GM23338 (cell line): ENCODE results near the gene MCEE. TPM values are rescaled to one million over a fixed set of nuclear protein-coding genes. Genes with fewer than 3 reads are reported as not detected.

ENCODE experiments used
- ATAC-seq: fragments of 200-7000 bp; cut with Tn5 transposase; 3 replicates; pipeline ENCODE4 v1.9.1; 2020
- DNase-seq: peaks from one replicate; pipeline ENCODE4 v3.0.0-alpha.2; 2015; ENCODE audit warnings: low spot score
- H2AFZ ChIP-seq: fragments of 200-600 bp; sonication (generic); 2 replicates; pipeline ENCODE4 v1.8.0; 2016; ENCODE audit warnings: antibody characterized with exemption, mild to moderate bottlenecking, moderate library complexity
- H3F3A ChIP-seq: fragments of 200-600 bp; sonication (generic); replicated peaks from 2 replicates; pipeline ENCODE4 v1.8.0; 2017; ENCODE audit warnings: antibody characterized with exemption, mixed run types, low read depth
- H3K27ac ChIP-seq: fragments of 200-600 bp; sonication (generic); 2 replicates; pipeline ENCODE4 v1.6.1; 2016; ENCODE audit warnings: low read depth
- H3K27me3 ChIP-seq: fragments of 200-600 bp; sonication (generic); 2 replicates; pipeline ENCODE4 v1.8.0; 2016; ENCODE audit warnings: mild to moderate bottlenecking, mixed run types, moderate library complexity; ENCODE audit not compliant: insufficient read depth
- H3K36me3 ChIP-seq: fragments of 200-600 bp; sonication (generic); 2 replicates; pipeline ENCODE4 v1.8.0; 2016; ENCODE audit warnings: mild to moderate bottlenecking; ENCODE audit not compliant: insufficient read depth
- H3K4me1 ChIP-seq: fragments of 200-600 bp; sonication (generic); 2 replicates; pipeline ENCODE4 v1.8.0; 2016; ENCODE audit warnings: mild to moderate bottlenecking, moderate library complexity; ENCODE audit not compliant: insufficient read depth
- H3K4me2 ChIP-seq: fragments of 200-600 bp; sonication (generic); 2 replicates; pipeline ENCODE4 v1.7.1; 2017; ENCODE audit warnings: mixed run types
- H3K4me3 ChIP-seq: fragments of 200-600 bp; sonication (generic); 2 replicates; pipeline ENCODE4 v1.6.1; 2016; ENCODE audit warnings: mixed run types
- H3K79me2 ChIP-seq: fragments of 200-600 bp; sonication (generic); replicated peaks from 2 replicates; pipeline ENCODE4 v1.8.0; 2017; ENCODE audit warnings: mild to moderate bottlenecking; ENCODE audit not compliant: insufficient read depth
- H3K9me2 ChIP-seq: fragments of 200-600 bp; sonication (generic); 2 replicates; pipeline ENCODE4 v1.8.0; 2017; ENCODE audit not compliant: insufficient read depth
- H4K20me1 ChIP-seq: fragments of 200-600 bp; sonication (generic); replicated peaks from 2 replicates; pipeline ENCODE4 v1.8.0; 2017; ENCODE audit warnings: mild to moderate bottlenecking; ENCODE audit not compliant: insufficient read depth
- H3K27ac Mint-ChIP-seq: 2 replicates; pipeline ENCODE4 v1.8.0; 2020; ENCODE audit warnings: inconsistent platforms, mild to moderate bottlenecking, moderate library complexity, mixed read lengths
- H3K27me3 Mint-ChIP-seq: 3 replicates; pipeline ENCODE4 v1.8.0; 2022; ENCODE audit warnings: low read depth, mild to moderate bottlenecking, moderate library complexity, mixed read lengths, inconsistent platforms; ENCODE audit not compliant: insufficient read depth, poor library complexity
- H3K36me3 Mint-ChIP-seq: 3 replicates; pipeline ENCODE4 v1.8.0; 2021; ENCODE audit warnings: low read depth, mild to moderate bottlenecking, inconsistent platforms, moderate library complexity, mixed read lengths
- H3K4me1 Mint-ChIP-seq: 3 replicates; pipeline ENCODE4 v1.8.0; 2020; ENCODE audit warnings: mild to moderate bottlenecking, inconsistent platforms, mixed read lengths
- H3K4me3 Mint-ChIP-seq: 3 replicates; pipeline ENCODE4 v1.8.0; 2021; ENCODE audit warnings: moderate library complexity, mild to moderate bottlenecking, inconsistent platforms, mixed read lengths
- H3K9me3 Mint-ChIP-seq: 3 replicates; pipeline ENCODE4 v1.8.0; 2020; ENCODE audit warnings: moderate library complexity, mild to moderate bottlenecking, inconsistent platforms, mixed read lengths
- CREB1 ChIP-seq: fragments of 250-450 bp; sonication (Bioruptor Pico); IDR thresholded peaks from 2 replicates; pipeline ENCODE4 v1.5.0; 2020; ENCODE audit warnings: low read depth, mild to moderate bottlenecking, moderate library complexity
- CTCF ChIP-seq, 2 experiments: fragments of 200-600 bp in 1 of 2; sonication (generic) in 1 of 2; conservative IDR thresholded peaks; 2 replicates each; pipeline versions ENCODE4 v1.5.1 to v1.6.1; 2016 to 2017; ENCODE audit warnings: antibody characterized with exemption in 2 of 2, low read depth in 2 of 2, mild to moderate bottlenecking in 2 of 2, moderate library complexity in 1 of 2
- EZH2 ChIP-seq: fragments of 200-600 bp; sonication (generic); IDR thresholded peaks from one replicate; pipeline ENCODE4 v1.8.0; 2017; ENCODE audit warnings: antibody characterized with exemption, mild to moderate bottlenecking, low read depth; ENCODE audit not compliant: unreplicated experiment
- EZH2phosphoT487 ChIP-seq: fragments of 200-600 bp; sonication (generic); IDR thresholded peaks from one replicate; pipeline ENCODE4 v1.8.1; 2018; ENCODE audit warnings: antibody characterized with exemption; ENCODE audit not compliant: unreplicated experiment
- JUNB ChIP-seq: IDR thresholded peaks from one replicate; pipeline ENCODE4 v1.6.1; 2016; ENCODE audit warnings: antibody characterized with exemption; ENCODE audit not compliant: unreplicated experiment
- NANOG ChIP-seq: IDR thresholded peaks from 2 replicates; pipeline ENCODE4 v1.6.1; 2016; ENCODE audit warnings: antibody characterized with exemption, borderline replicate concordance
- polyA plus RNA-seq: library from polyadenylated mRNA; unstranded; fragments of >200 nt; fragmentation: Nextera tagmentation; extraction: Ambion mirVana; gene quantifications from 2 replicates; pipeline ENCODE4 v1.2.1, GENCODE V29; 2016
- total RNA-seq: library from RNA; depleted of rRNA; stranded (reverse); fragments of >200 nt; shearing (Covaris generic); gene quantifications from 2 replicates; pipeline ENCODE4 v1.2.3, GENCODE V29; 2014
- TF ChIP-seq, protein P1 (sequence below): IDR thresholded peaks from 2 replicates; pipeline ENCODE4 v1.6.1; 2016; ENCODE audit warnings: antibody characterized with exemption

Gene MCEE
- total and polyA plus RNA-seq, 2 experiments from 2014 or later: 8.4 to 26.2 TPM

- TF ChIP-seq, protein P1, sequence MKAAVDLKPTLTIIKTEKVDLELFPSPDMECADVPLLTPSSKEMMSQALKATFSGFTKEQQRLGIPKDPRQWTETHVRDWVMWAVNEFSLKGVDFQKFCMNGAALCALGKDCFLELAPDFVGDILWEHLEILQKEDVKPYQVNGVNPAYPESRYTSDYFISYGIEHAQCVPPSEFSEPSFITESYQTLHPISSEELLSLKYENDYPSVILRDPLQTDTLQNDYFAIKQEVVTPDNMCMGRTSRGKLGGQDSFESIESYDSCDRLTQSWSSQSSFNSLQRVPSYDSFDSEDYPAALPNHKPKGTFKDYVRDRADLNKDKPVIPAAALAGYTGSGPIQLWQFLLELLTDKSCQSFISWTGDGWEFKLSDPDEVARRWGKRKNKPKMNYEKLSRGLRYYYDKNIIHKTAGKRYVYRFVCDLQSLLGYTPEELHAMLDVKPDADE: no peak
Measured at GRCh38 chr2:71103809-71104208, 26.2 kb downstream of the MCEE start (continued).

- Histone ChIP-seq H3K79me2 (no peaks in the 10 kb centered on the region), H2AFZ (no peak overlapping the region), H3K36me3 (no peaks in the 10 kb centered on the region), H3K4me1 (peaks cover 5% of the 10 kb centered on the region), H3K27ac (peak overlapping the region; percentile 60; the same call in 1 of the 2 replicates), H3K4me2 (no peak overlapping the region), H3K4me3 (no peak overlapping the region), H3K27me3 (no peaks in the 10 kb centered on the region), H4K20me1 (no peaks in the 10 kb centered on the region), H3F3A (0 out of 2 replicates have a peak, but pooled peaks cover 4% of the 10 kb centered on the region), H3K9me2 (peaks cover 3% of the 10 kb centered on the region; the same call in 1 of the 2 replicates)
- Mint-ChIP-seq H3K4me1 (peaks cover 14% of the 10 kb centered on the region), H3K36me3 (peaks cover 5% of the 10 kb centered on the region; the same call in 1 of the 3 replicates), H3K9me3 (peaks cover 18% of the 10 kb centered on the region), H3K4me3 (no peak overlapping the region), H3K27me3 (no peaks in the 10 kb centered on the region), H3K27ac (peak overlapping the region; percentile 13; the same call in 1 of the 2 replicates)
- ATAC-seq (peak; percentile 62), DNase-seq (peak; percentile 59)
- TF ChIP-seq CTCF (conservative IDR thresholded peaks at IDR 0.05; ENCODE audit: low read depth in 2 of 2): no peak
Measured at GRCh38 chr2:71102981-71103681, 26.9 kb downstream of the MCEE start.

- H3K79me2 ChIP-seq: no peaks in the 10 kb centered on the region
- no peaks in the 10 kb centered on the region for H3K36me3 ChIP-seq
- no peaks in the 10 kb centered on the region for H4K20me1 ChIP-seq
- Mint-ChIP-seq H3K4me3 (no peak overlapping the region), H3K27ac (no peak overlapping the region), H3K4me1 (peaks cover 14% of the 10 kb centered on the region), H3K27me3 (no peaks in the 10 kb centered on the region), H3K36me3 (peaks cover 5% of the 10 kb centered on the region; the same call in 1 of the 3 replicates), H3K9me3 (peaks cover 18% of the 10 kb centered on the region)
- no peak overlapping the region for H3K4me3 ChIP-seq
- DNase-seq (no peak), ATAC-seq (no peak)
- peaks cover 3% of the 10 kb centered on the region; the same call in 1 of the 2 replicates for H3K9me2 ChIP-seq
- H3K4me1 ChIP-seq: peaks cover 5% of the 10 kb centered on the region
- H3K27ac ChIP-seq: no peak overlapping the region
- 0 out of 2 replicates have a peak, but pooled peaks cover 4% of the 10 kb centered on the region for H3F3A ChIP-seq
- H3K4me2 ChIP-seq: no peak overlapping the region
- H2AFZ ChIP-seq: peak overlapping the region; percentile 61; the same call in 1 of the 2 replicates
- H3K27me3 ChIP-seq: no peaks in the 10 kb centered on the region
- no peak for TF ChIP-seq JUNB
- TF ChIP-seq EZH2: no peak
- TF ChIP-seq, protein P1: no peak
- TF ChIP-seq CREB1 (CRISPR knock-in tag): no peak
- TF ChIP-seq EZH2phosphoT487: no peak
- no peak for TF ChIP-seq NANOG
Measured at GRCh38 chr2:71101656-71102055, 28.4 kb downstream of the MCEE start.
